Measurements from ENCODE around the gene EHD3.

The EHD3 gene

GRCh38 chr2:31259075-31259474 is 25.1 kb downstream of the EHD3 start:
- no peak overlapping the region for H3K4me3 ChIP-seq (replicated peaks; ENCODE audit: insufficient read depth, low read length)
- TF ChIP-seq POLR2AphosphoS5 (IDR thresholded peaks at IDR 0.05; ENCODE audit: low read depth) (no peak), CTCF (IDR thresholded peaks at IDR 0.05; ENCODE audit: insufficient read depth, low read length) (no peak), GABPA (IDR thresholded peaks at IDR 0.05; ENCODE audit: low read depth) (no peak), SPI1 (IDR thresholded peaks at IDR 0.05; ENCODE audit: borderline replicate concordance, low read depth) (no peak), REST (IDR thresholded peaks at IDR 0.05; ENCODE audit: insufficient replicate concordance, low read depth) (no peak)
- no peak for DNase-seq (ENCODE audit: low read depth in 1 of 2, low spot score in 1 of 2)
- H3K27me3 ChIP-seq (ENCODE audit: insufficient read depth, poor library complexity, severe bottlenecking): no peaks in the 10 kb centered on the region
- no peak overlapping the region for H3K27ac ChIP-seq (replicated peaks)

- DNase-seq (ENCODE audit: low read depth in 1 of 2, low spot score in 1 of 2): no peak
- TF ChIP-seq CTCF (IDR thresholded peaks at IDR 0.05; ENCODE audit: insufficient read depth, low read length): no peak
- no peak for TF ChIP-seq REST (IDR thresholded peaks at IDR 0.05; ENCODE audit: insufficient replicate concordance, low read depth)
- TF ChIP-seq SPI1 (IDR thresholded peaks at IDR 0.05; ENCODE audit: borderline replicate concordance, low read depth): no peak
- no peak for TF ChIP-seq POLR2AphosphoS5 (IDR thresholded peaks at IDR 0.05; ENCODE audit: low read depth)
- TF ChIP-seq GABPA (IDR thresholded peaks at IDR 0.05; ENCODE audit: low read depth): no peak
- H3K27me3 ChIP-seq (ENCODE audit: insufficient read depth, poor library complexity, severe bottlenecking): no peaks in the 10 kb centered on the region
- no peak overlapping the region for H3K4me3 ChIP-seq (replicated peaks; ENCODE audit: insufficient read depth, low read length)
- no peak overlapping the region for H3K27ac ChIP-seq (replicated peaks)
Measured at GRCh38 chr2:31260870-31261269, 26.9 kb downstream of the EHD3 start.

- TF ChIP-seq CTCF (IDR thresholded peaks at IDR 0.05; ENCODE audit: insufficient read depth, low read length): no peak
- TF ChIP-seq GABPA (IDR thresholded peaks at IDR 0.05; ENCODE audit: low read depth): no peak
- no peak for TF ChIP-seq POLR2AphosphoS5 (IDR thresholded peaks at IDR 0.05; ENCODE audit: low read depth)
- no peak for TF ChIP-seq REST (IDR thresholded peaks at IDR 0.05; ENCODE audit: insufficient replicate concordance, low read depth)
- TF ChIP-seq SPI1 (IDR thresholded peaks at IDR 0.05; ENCODE audit: borderline replicate concordance, low read depth): no peak
- Histone ChIP-seq H3K4me3 (replicated peaks; ENCODE audit: insufficient read depth, low read length) (no peak overlapping the region), H3K27me3 (ENCODE audit: insufficient read depth, poor library complexity, severe bottlenecking) (no peaks in the 10 kb centered on the region), H3K27ac (replicated peaks) (no peak overlapping the region)
- no peak for DNase-seq (ENCODE audit: low read depth in 1 of 2, low spot score in 1 of 2)
Measured at GRCh38 chr2:31263636-31264190, 29.8 kb downstream of the EHD3 start.
